HG02678 (cell line): ENCODE data around the gene ZNF865.
A peak's percentile ranks its signal among the peaks of the same experiment; 100 is the strongest.
"Not testable (repeated sequence)": the region's sequence is repeated elsewhere in the genome, so short reads cannot be mapped to it uniquely, and the experiment has no call there.

Experiments
- ATAC-seq: cut with Tn5 transposase; IDR thresholded peaks from one replicate; pipeline ENCODE4 v1.9.1; 2021; ENCODE audit warnings: mild to moderate bottlenecking, moderate library complexity; ENCODE audit not compliant: unreplicated experiment

Gene ZNF865

DNA sequence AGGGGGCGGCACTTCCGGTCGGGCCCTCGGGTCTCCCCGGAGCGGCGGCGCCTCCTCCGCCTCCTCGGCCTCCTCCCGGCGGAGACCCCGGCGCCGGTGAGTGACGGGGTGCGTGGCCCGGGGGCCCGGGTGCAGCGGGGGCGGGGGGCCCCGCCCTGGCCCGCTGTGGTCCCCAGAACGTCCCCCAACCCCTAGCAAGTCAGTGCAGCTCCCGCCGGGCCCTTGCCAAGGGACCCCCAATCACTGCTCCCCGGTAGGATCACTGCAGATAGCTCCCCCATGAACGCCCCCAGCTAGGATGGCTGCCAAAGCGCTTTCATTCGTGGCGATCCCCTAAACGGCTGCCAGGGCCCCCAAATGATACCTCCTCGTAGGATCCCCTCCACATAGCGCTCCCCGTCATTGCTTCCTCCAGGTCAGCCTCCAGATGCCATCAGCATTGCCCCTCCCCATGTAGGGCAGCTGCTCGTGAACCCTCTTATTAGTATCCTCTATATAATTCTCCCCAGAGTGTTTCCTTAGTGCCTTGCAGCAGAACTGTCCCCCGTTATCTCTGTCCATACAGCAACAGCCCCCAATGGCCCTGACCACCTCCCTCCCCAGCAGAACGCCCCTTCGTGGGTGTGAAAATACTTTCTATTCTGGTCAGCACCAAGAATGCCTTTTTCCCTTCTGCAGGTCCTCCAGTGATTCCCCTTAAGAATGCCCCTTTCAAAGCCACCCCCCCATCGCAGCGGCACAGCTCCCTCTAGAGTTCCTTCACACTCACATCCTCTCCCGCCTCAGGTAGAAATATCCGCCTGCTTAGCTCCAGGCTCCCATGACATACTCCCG is at the start of gene ZNF865:
TSS of gene ZNF865 (plus strand) at position 11 of the 834 bp plus-strand sequence. CDS start 7,972 bp downstream, outside the sequence.
- peak; percentile 28 for ATAC-seq

DNA sequence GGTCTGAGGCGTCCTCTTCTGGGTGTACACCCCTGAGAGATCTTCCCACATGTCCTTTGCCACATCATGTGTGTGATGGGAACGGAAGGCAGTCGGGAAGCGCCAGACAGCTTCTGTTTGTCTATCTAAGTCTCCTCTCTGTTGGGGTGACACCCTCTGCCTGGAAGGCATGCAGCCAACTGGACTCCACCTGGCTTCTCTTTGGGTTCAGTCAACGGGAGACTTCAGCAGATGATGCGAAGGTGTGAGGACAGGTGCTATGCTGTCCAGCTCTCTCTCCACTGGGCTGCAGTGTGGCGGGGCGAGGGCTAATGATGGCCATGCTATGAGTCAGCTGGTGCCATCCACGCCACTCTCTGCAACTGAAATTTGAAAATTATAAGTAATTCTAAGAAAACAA is 45.8 kb upstream of the ZNF865 start:
- no peak for ATAC-seq

DNA sequence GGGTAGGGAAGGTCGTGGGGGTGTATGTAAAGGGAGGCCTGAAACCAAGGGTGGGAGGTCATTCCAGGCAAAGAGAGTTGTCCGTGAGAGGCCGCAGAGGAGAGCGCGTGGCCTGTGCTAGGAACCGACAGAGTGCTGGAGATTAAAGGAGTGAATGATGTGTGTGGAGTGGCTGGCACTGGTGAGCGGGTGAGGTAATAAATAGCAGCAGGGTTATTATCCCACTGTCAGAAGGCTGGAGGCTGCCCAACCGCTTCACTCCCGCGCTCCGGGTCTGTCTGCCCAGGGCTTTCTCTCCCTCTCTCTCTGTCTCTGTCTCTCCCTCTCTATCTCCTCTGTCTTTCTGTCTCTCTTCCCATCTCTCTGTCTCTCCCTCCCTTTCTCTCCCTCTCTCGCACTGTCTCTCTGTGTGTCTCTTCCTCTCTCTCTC is 42.2 kb upstream of the ZNF865 start:
- no peak for ATAC-seq

DNA sequence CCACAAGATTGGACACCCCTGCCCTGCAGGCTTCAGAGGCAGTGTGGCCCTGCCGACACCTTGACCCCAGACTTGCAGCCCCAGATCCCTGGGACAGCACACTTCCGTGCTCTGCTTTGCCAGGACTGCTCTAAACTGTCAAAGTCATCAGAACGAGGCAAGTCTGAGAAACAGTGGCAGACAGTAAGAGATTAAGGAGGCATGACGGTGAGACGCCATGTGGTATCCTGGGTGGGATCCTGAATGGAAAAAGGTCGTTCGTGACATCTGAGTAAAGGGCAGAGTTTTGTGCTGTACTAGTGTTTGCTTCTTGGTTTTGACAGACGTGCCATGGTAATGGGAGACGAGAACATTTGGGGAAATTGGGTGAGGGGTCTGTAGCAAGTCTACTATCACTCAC is 38.6 kb upstream of the ZNF865 start:
- ATAC-seq, result no peak

DNA sequence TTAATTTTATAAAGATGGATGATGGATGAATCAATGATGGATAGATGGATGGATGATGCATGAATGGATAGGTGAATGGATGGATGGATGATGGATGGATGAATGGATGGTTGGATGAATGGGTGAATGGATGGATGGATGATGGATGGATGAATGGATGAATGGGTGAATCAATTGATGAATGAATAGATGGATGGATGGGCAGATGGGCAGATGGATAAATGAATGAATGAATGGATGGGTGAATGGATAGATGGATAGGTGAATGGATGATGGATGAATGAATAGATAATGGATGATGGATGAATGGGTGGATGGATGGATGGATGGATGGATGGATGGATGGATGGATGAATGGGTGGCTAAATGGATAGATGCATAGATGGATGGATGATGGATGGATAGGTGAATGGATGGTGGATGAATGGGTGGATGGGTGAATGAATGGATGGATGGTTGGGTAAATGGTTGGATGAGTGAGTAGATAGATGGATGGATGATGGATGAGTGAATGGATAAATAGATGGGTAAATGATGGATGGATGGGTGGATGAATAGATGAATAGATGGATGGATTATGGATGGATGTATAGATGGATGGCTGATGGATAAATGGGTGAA is 37.6 kb upstream of the ZNF865 start:
- no peak for ATAC-seq

DNA sequence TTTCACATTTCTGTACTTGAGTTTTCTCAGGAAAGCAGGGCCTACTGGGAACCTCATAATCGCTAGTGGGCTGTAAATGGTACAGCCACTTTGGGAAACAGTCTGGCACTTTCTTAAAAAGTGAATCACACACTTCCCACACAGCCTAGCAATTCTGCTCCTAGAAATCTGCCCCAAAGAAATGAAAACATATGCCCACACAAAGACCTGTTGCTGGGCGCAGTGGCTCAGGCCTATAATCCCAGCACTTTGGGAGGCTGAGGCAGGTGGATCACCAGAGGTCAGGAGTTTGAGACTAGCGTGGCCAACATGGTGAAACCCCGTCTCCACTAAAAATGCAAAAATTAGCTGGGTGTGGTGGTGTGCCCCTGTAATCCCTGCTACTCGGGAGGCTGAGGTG is 36.0 kb upstream of the ZNF865 start:
- not testable (repeated sequence) for ATAC-seq

DNA sequence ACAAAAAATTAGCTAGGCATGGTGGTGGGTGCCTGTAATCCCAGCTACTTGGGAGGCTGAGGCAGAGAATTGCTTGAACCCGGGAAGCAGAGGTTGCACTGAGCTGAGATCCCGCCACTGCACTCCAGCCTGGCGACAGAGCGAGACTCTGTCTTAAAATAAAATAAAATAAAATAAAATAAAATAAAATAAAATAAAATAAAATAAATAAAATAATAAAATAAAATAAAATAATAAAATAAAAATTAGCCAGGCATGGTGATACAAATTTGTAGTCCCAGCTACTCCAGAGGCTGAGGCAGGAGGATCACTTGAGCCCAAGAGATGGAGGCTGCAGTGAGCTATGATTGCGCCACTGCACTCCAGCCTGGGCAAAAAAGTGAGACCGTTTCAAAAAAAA is 31.5 kb upstream of the ZNF865 start:
- ATAC-seq, result not testable (repeated sequence)

DNA sequence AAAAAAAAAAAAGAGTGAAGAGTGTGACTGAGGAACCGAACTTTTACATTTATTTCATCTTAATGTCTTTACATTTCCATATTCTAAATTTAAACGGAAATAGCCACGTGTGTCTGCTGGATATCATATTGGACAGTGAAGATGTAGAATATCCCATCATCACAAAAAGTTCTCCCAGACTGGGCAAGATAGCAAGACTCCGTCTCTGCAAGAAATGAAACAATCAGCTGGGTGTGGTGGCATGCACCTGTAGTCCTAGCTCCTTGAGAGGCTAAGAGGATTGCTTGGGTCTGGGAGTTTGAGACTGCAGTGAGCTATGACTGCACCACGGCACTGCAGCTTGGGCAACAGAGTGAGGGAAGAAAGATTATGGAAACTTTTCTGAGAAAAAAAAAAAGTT is 28.7 kb upstream of the ZNF865 start:
- no peak for ATAC-seq

DNA sequence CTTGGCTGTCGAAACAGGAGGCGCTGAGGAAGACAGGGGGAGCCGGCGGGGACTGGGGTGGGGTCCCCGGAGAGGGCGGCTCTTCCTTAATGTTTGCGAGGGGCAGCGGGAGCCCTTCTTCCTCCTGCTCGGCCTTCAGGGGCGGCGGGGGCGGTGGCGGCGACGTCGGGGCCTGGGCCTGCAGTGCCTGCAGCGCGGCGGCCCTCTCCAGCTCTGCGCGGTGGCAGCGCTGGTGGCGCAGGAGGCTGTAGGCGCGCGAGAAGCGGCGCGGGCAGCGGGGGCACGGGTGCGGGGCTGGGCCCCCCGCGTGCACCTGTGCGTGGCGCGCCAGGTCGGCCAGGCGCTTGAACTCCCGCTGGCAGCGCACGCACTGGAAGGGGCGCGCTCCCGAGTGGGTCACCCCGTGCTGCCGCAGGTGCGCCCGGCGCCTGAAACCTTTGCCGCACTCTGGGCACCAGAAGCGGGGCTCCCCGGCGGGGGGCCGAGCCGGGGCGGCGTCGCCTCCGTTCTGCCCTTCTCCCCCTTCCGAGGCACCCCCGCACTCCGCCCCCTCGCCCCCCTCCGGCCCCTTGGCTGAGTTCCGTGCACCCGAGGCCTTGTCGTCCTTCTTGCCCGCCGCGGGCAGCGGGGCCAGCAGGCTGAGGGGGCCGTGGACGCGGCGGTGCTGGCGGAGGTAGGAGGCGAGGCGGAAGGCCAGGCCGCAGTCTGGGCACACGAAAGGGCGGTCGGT is 27.3 kb upstream of the ZNF865 start:
- ATAC-seq, result no peak

DNA sequence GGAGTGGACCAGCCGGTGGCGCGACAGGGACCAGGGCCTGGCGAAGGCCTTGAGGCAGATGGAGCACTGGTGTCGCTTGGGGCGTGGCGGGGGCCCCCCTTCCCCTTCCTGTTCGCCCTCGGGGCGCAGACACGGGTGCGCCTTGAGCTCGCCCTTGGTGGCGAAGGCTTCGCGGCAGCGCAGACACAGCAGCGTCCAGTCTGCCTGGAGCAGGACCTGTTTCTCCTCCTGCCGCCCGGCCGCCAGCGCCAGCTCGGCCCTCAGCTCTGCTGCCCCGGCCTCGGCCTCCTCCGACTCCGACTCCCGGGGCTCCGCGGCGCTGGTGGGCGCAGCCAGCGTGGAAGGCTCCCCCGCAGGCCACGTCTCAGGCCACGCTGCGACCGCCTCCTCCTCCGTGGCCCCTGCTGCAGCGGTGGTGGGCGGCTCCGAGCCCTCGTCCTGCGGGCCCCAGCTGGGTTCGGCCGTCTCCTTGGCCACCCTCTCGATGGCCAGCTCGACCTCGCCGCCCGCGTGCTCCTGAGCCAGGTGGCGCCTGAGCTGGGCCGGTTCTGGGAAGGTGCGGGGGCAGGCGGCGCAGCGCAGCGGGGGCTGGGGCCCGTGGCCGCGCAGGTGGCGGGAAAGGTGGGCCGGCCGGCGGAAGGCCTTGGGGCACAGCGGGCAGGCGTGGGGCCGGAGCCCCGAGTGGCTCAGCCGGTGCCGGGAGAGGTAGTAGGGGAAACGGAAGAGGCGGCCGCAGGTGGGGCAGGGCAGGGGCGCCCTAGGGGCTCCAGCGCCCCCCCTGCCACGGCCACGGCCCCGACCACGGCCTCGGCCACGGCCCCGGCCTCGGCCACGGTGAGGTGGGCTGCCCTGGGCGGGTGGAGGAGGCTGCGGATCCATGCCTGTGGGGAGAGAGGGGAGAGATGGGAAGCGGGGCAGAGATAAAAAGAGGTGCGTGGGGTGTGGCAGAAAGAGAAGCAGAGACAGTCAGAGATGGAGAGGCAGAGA is 26.4 kb upstream of the ZNF865 start:
- no peak for ATAC-seq

DNA sequence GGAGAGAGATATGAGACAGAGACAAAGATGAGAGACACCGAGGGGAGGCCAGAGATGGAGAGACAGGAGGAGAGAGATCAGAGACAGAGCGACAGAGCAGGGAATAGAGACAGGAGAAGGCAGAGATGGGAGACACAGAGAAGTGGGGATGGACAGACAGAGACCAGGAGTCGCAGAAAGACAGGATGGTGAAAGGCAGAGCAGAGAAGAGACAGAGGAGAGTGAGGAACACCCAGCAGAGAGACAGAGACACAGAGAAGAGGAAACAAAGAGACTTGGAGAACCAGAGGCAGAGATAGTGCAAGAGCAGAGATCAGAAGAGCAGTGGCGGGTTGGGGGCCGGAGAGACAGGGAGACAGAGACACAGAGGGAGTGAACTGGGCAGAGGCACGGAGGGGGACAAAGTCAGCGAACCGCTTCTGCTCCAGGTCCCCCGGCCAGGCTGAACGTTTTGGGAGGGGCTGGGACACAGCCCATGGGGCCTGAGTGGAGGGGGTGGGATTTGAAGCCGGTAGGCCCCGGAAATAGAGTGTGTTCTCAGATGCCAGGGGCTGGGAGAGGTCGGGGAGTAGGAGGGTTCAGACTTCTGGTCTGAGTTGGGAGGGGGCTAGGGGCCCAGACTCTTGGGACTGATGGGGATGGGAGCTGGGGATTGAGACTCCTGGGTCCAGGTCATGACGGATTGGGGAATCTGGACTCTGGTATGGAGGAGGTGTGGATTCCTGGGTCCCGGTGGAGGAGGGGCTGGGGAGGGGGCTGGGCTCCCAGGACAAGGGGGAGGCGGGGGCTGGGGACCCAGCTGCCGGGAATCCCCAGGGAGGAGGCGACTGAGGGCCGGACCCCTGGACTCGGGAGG is 25.5 kb upstream of the ZNF865 start:
- ATAC-seq, result peak; percentile 29

DNA sequence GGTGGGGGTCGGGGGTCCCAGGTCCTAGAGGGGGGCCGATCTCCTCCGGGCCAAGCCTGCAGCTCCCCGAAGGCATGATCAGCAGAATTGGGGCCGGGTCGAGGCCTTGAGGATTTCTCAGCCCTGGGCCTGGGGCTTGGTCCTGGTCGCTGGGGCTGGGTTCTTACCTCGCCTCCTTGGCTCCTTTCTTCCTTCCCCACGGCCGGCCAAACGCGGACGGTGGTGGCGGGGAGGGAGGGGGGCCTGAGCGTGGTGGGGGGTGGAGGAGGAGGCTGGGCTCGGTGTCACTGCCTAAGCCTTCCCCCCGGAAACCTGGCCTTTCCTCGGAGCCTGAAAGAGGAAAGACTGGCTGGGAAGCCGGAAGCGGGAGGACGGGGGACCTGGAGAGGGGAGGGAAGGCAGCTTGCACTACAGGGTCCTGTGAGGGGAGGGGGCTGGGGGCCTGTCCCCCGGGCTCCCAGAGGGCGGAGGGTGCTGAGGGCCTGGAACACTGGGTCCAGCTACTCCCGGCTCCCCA is 24.8 kb upstream of the ZNF865 start, which contains the start of gene ZNF579:
TSS of gene ZNF579 (minus strand) at position 221 of the 517 bp plus-strand sequence. CDS start 1,209 bp downstream, outside the sequence.
- ATAC-seq, result peak; percentile 54

DNA sequence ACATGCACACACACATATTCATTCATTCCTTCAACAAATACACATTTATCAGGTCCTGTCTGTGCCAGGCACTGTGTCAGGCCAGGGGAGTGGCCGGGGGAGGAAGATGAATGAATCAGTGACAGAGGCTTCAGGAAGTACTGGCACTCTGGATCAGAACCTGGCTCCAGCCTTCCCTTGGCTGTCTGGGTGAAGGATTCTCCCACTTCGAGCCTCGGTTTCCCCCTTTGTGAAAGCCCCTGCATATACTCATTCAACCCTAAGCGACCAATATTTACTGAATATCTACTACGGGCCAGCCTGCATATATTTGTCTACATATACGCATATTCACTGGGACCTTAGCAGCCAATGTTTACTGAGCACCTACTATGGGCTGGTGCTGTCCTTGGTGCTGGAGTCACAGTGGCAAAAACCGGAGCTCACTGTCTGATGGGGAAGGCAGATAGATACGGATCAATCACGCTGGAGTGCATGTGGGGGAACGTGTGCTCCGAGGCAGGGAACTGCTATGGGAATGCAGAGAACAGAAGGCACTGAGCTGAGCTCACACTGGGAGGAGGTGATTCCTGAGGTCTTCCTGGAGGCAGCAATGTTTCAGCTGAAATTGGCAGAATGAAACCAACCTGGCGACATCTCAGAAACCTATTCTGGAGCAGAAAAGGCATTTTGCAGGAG is 24.2 kb upstream of the ZNF865 start:
- peak; percentile 5 for ATAC-seq

DNA sequence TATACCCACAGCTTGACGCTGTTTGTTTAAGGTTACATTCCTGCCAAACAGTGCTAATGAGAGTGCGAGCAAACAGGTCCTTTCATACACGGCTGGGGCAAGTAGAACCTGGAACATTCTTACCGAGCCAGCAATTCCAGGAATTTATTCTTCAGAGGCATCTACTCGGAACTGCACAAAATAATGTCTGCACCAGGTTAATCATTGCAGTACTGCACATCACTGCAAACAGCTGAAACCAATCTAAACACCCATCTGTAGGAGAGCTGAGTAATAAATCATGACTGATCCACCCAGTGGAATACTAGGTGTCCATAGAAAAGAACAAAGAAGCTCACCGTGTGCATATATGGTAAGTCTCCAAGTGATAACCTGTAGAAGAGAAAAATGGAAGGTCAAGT is 23.6 kb upstream of the ZNF865 start:
- ATAC-seq, result no peak

DNA sequence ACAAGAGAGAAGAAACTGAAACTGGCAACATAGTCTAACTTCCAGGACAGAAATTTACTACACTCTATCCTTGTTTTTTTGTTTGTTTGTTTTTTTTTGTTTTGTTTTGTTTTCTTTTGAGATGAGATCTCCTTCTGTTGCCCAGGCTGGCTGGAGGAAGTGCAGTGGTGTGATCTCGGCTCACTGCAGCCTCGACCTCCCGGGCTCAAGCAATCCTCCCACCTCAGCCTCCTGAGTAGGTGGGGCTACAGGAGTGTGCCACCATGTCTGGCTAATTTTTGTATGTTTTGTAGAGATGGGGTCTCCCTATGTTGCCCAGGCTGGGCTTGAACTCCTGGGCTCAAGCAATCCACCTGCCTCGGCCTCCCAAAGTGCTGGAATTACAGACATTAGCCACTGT is 23.2 kb upstream of the ZNF865 start:
- ATAC-seq, result not testable (repeated sequence)

DNA sequence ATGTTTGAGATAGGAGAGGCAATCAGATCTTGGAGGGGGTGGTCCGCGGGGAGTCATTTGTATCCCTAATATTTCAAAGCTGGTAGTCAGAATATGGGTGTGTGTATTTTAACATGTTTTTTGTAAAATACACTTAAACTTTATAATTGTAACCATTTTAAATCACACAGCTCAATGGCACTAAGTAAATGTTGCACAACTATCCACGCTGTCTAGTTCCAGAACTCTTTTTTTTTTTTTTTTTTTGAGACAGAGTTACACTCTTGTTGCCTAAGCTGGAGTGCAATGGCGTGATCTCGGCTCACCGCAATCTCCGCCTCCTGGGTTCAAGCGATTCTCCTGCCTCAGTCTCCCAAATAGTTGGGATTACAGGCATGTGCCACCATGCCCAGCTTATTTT is 21.6 kb upstream of the ZNF865 start:
- ATAC-seq, result not testable (repeated sequence)

DNA sequence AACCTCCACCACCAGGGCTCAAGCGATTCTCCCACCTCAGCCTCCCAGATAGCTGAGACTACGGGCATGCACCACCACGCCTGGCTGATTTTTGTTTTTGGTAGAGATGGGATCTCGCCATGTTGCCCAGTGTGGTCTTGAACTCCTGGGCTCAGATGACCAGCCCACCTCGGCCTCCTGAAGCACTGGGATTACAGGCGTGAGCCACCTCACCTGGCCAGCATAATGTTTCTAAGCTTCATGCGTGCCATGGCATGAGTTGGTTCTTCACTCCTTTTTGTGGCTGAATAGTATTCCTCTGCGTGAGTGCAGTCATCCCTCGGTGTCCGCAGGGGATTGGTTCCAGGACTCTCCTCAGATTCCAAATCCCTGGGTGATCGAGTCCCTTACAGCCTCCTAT is 20.6 kb upstream of the ZNF865 start:
- no peak for ATAC-seq

DNA sequence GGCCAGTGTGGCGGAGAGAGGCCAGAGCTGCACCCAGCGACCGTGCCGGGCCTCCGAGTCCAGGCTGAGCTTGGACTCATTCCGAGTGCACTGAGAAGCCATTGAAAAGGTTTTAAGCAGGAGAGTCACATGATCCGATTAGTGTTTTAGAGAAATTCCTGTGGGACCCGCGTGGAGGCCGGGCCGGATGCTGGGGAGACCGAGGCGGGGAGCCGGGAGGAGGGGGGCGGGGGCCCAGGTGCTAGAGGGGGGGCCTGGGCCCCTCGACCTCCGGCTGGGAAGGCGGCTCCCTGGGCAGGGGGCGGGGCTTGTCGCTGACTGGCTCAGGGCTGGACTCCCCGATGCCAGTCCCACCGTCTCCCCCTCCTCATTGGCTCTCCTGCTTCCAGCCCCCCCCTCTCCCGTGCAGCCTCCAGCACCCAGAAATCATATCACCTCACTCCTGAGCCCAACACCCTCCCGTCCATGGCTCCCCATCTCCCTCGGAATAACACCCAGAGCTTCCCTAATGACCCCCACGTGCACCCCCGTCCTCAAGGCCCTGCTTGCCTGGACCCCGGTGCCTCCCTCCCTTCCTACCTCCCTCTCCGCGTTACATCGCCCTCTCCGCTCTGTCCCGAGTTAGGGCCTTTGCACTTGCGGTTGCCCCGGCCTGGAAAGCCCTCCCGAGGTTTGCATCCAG is 19.6 kb upstream of the ZNF865 start:
- no peak for ATAC-seq
